Panc1 (cell line): ENCODE results near the gene CX3CL1. TPM values are rescaled to one million over a fixed set of nuclear protein-coding genes. Genes with fewer than 3 reads are reported as not detected.

Source experiments
- ATAC-seq: fragments of 200-7000 bp; cut with Tn5 transposase; 2 replicates; pipeline ENCODE4 v1.9.1; 2020; ENCODE audit warnings: mild to moderate bottlenecking, moderate library complexity
- BruUV-seq: library from RNA; stranded (reverse); fragments of 400-500 nt; replicated peaks from 2 replicates; lab custom pipeline; 2021; lab: Mats Ljungman, UMichigan
- CTCF ChIA-PET: fragments of 300-600 bp; sonication (Branson Sonifier 250); formaldehyde crosslinking; loops from one replicate; lab custom pipeline; 2022; ENCODE audit warnings: antibody characterized with exemption; lab: Charles Lee
- POLR2A ChIA-PET: fragments of 300-600 bp; sonication (Branson Sonifier 250); formaldehyde crosslinking; loops from one replicate; lab custom pipeline; 2022; ENCODE audit warnings: antibody characterized with exemption; lab: Charles Lee
- DNase-seq: peaks from one replicate; pipeline ENCODE4 v3.0.0-alpha.2; 2010; ENCODE audit warnings: low read depth, low spot score
- H3K27ac ChIP-seq: 2 replicates; pipeline ENCODE4 v1.5.1; 2011; ENCODE audit warnings: mild to moderate bottlenecking, low read length, inconsistent platforms
- H3K27me3 ChIP-seq: fragments of 200-500 bp; sonication (Bioruptor generic); 2 replicates; pipeline ENCODE4 v1.6.0; 2014; ENCODE audit warnings: low read length, inconsistent platforms; ENCODE audit not compliant: control insufficient read depth, insufficient read depth
- H3K36me3 ChIP-seq: fragments of 200-500 bp; sonication (Bioruptor generic); 2 replicates; pipeline ENCODE4 v1.5.1; 2014; ENCODE audit warnings: inconsistent platforms, mild to moderate bottlenecking, low read length, moderate library complexity; ENCODE audit not compliant: control insufficient read depth, insufficient read depth
- H3K4me1 ChIP-seq: 2 replicates; pipeline ENCODE4 v1.5.1; 2011; ENCODE audit warnings: inconsistent platforms, mild to moderate bottlenecking, low read length, moderate library complexity; ENCODE audit not compliant: control insufficient read depth, insufficient read depth
- H3K4me3 ChIP-seq, 2 experiments: 2 replicates each; pipeline ENCODE4 v1.5.1; 2011 to 2012; ENCODE audit warnings: low read depth in 2 of 2, low read length in 2 of 2, mild to moderate bottlenecking in 2 of 2, inconsistent platforms in 1 of 2, moderate library complexity in 1 of 2
- H3K9me3 ChIP-seq: fragments of 200-500 bp; sonication (Bioruptor generic); 2 replicates; pipeline ENCODE4 v1.5.1; 2014; ENCODE audit warnings: low read depth, mild to moderate bottlenecking, inconsistent platforms, low read length, moderate library complexity; ENCODE audit not compliant: control insufficient read depth, insufficient read depth
- CTCF ChIP-seq: fragments of 450-650 bp; IDR thresholded peaks from 2 replicates; pipeline ENCODE4 v1.5.1; 2017; ENCODE audit warnings: mild to moderate bottlenecking
- POLR2AphosphoS5 ChIP-seq: IDR thresholded peaks from 2 replicates; pipeline ENCODE4 v1.6.1; 2012; ENCODE audit warnings: mild to moderate bottlenecking, low read depth, low read length, moderate library complexity
- REST ChIP-seq, 2 experiments: IDR thresholded peaks; 2 replicates each; pipeline ENCODE4 v1.6.1; 2011 to 2012; ENCODE audit warnings: low read depth in 2 of 2, control low read depth in 1 of 2, low read length in 1 of 2, mild to moderate bottlenecking in 1 of 2, moderate library complexity in 1 of 2; ENCODE audit not compliant: insufficient read depth in 1 of 2
- SIN3A ChIP-seq: IDR thresholded peaks from 2 replicates; pipeline ENCODE4 v1.6.1; 2012; ENCODE audit warnings: low read depth, mild to moderate bottlenecking, low read length, moderate library complexity, borderline replicate concordance; ENCODE audit not compliant: insufficient read depth
- TCF7L2 ChIP-seq: IDR thresholded peaks from 2 replicates; pipeline ENCODE4 v1.6.1; 2011; ENCODE audit warnings: mild to moderate bottlenecking, low read depth, low read length, inconsistent platforms
- in situ Hi-C: cut with HindIII; loops from 2 replicates; pipeline ENCODE4 v1.10.0; 2016; ENCODE audit warnings: low sequenced_read_pairs, low pct_unique_long_range_greater_than_20kb
- intact Hi-C: fragments of 100-400 bp; cut with micrococcal nuclease; formaldehyde crosslinking; loops from one replicate; pipeline ENCODE4 v1.10.0; 2022; ENCODE audit not compliant: unreplicated experiment
- total RNA-seq: library from RNA; stranded (reverse); gene quantifications from one replicate; pipeline ENCODE4 v1.2.1, GENCODE V29; 2021; ENCODE audit not compliant: unreplicated experiment

The CX3CL1 gene
- total RNA-seq, 1 experiment from 2014 or later = 21.8 TPM

- Histone ChIP-seq H3K27me3 (no peaks in the 10 kb centered on the region), H3K27ac (no peak overlapping the region), H3K9me3 (no peaks in the 10 kb centered on the region), H3K4me1 (no peaks in the 10 kb centered on the region), H3K4me3 (no peak overlapping the region), H3K36me3 (peaks cover 19% of the 10 kb centered on the region)
- intact Hi-C loops (no loop called here), in situ Hi-C loops (no loop called here)
- DNase-seq (no peak), ATAC-seq (no peak)
- BruUV-seq = no TSS peak
- POLR2A ChIA-PET = no interaction called here
- TF ChIP-seq REST (IDR thresholded peaks at IDR 0.05; ENCODE audit: insufficient read depth in 1 of 2, low read depth in 2 of 2, low read length in 1 of 2) (no peak), TCF7L2 (no peak), POLR2AphosphoS5 (no peak), SIN3A (no peak), CTCF (no peak)
- CTCF ChIA-PET = no interaction called here
These were observed 58.7 kb downstream of the CX3CL1 start for GRCh38 chr16:57430955-57431354.

- H3K9me3 ChIP-seq = no peaks in the 10 kb centered on the region
- no TSS peak for BruUV-seq
- no peak overlapping the region for H3K27ac ChIP-seq
- CTCF ChIA-PET = no interaction called here
- H3K36me3 ChIP-seq = peaks cover 21% of the 10 kb centered on the region
- no peaks in the 10 kb centered on the region for H3K27me3 ChIP-seq
- intact Hi-C loops = no loop called here
- in situ Hi-C loops = no loop called here
- no peak for TF ChIP-seq SIN3A
- TF ChIP-seq CTCF = no peak
- no peak for TF ChIP-seq POLR2AphosphoS5
- TF ChIP-seq REST (IDR thresholded peaks at IDR 0.05; ENCODE audit: insufficient read depth in 1 of 2, low read depth in 2 of 2, low read length in 1 of 2) = no peak
- TF ChIP-seq TCF7L2 = no peak
- ATAC-seq (no peak), DNase-seq (no peak)
- H3K4me3 ChIP-seq = no peak overlapping the region
- no peaks in the 10 kb centered on the region for H3K4me1 ChIP-seq
- POLR2A ChIA-PET = no interaction called here
These were observed 60.2 kb downstream of the CX3CL1 start for GRCh38 chr16:57432505-57432904.
